GM18870 (cell line): ENCODE results near the gene IL1A.

Source experiments
- ATAC-seq: cut with Tn5 transposase; IDR thresholded peaks from one replicate; pipeline ENCODE4 v1.9.1; 2021; ENCODE audit warnings: moderate library complexity; ENCODE audit not compliant: unreplicated experiment

IL1A gene

DNA sequence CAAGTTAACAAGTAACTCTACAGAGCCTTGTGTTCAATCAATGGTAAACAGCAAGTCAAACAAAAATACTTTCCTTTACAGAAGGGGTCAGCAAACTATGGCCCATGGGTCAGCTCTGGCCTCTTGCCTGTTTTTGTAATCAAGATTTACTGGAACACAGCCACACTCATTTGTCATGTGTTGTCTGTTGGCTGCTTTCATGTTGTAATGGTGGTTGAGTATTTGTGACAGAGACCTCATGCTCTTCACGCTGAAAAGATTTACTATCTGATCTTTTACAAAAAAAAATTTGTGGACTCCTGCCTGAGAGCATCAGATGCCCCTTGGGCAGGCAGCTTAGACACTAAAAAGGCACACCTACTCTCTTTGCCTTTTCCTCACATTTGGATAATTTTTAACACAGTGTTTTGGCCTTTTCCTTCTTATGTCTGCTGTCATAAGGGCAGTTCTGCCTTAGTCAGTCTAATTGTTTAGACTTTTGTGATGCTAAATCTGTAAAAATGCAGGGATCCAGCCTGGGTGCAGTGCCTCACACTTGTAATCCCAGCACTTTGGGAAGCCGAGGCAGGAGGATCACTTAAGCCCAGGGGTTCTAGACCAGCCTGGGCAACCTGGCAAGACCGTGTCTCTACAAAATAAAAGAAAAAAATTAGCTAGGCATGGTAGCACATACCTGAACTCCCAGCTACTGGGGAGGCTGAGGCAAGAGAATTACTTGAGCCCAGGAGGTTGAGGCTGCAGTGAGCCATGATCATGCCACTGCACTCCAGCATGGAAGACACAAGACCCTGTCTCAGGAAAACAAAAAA, 34.0 kb upstream of the IL1A start:
- ATAC-seq = no peak

DNA sequence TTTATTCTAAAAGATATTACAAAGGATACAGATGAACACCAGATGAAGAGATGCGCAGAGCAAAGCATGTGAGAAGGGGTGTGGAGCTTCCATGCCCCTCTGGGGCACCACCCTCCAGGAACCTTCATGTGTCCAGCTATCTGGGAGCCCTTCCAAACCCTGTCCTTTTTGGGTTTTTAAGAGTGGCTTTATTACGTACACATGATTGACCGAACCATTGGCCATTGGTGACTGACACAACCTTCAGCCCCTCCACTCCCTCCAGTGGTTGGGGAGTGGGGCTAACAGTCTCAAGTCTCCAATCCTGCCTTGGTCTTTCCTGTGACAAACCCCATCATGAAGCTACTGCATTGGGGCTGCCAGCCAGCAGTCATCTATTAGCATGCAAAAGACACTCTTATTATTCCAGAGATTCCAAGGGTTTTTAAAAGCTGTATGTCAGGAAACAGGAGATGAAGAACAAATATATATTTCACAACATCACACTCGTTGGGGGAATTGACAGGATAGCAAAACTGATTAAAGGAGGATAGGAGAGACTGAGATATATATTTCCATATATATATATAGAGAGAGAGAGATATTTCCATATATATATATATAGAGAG, 32.9 kb upstream of the IL1A start:
- no peak for ATAC-seq

DNA sequence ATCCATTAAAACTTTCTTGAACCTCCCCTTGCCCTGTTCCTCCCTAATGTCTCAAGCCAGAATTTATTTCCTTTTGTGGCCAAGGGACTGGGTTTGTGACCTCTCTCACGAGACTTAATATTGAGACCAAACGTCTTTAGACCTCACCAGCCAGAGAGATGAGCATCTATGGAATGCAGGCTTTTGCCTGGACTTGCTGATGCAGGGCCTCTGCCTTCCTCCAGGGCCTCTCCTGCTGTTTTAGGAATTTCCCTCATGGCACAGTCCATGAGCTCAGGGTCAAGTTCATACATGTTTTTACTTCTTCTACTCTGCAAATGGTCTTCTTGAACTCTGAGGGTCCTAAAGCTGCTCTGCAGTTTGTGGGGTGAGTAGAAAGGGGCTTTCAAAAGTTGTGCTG, 30.0 kb upstream of the IL1A start:
- no peak for ATAC-seq

DNA sequence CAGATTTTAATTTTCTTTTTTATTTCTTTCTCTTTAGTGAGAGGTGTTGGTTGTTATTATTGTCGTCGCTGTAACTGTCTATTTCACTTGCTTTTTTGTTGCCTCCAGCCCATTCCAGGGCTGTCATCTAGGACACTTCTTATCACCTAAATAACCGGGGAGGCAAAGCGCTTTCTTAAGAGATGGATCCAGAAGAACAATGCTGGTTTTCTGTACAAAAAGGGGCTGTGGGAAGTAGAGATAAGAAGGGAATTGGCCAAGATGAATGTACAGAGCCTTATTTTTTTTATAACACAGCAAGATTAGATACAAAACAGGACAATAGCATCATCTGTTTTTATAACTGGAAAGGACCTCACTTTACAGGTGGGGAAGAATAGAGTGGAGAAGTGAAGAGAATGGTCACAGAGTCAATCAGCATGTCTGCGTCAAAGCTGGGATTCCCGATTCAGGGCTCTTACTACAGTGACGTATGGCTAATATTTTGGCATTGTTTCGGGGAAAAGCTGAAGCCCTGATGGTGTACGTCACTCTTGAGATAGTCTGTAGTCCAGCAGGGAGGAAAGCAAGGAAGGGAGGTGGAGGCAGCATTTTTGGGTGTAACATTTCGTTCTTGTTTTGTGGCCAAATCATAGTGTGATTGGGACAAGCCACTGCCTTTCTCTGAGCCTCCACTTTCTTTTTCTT, 29.1 kb upstream of the IL1A start:
- no peak for ATAC-seq

DNA sequence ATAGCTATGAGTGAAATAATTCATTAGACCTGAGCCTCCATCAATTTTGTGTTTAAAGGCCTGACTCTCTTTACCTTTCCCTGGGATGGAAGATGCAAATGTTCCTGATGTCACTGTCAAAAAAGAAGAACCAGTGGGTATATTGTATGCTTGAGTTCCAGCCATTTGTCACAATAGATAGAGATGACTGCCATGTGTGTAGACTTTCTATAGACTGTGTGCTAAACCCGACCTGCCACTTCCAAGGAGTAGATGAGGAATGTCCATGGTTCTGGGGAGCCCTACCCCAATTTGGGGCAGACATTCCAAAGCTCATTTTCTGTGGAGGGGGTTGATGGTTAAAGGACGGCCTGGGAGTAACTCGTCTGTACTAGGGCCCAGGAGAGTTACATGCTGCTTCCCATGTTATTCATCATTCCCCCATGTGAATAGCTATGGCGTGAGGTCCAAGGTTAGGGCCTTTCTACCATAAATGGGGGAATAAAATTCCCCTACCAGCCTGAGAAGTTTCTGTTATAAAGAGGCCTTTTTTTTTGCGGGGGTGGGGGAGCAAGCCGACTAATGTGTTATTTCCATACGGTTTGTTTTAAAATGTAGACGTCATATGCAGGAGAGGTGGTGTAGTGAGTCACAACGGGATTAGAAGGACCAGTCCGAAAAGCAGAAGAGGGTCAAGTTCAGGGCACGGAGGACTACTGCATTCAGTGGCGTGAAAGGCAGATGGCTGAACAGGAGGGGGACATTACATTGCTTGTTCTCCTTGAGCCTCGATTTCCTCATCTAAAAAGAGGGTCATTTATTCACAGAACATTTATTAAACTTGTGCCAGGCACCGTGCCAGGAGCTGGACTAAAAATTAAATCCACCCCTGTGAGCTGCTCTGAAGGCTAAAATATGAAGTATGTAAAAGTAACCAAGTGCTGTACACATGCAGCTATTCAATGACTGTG, 28.3 kb upstream of the IL1A start:
- ATAC-seq = no peak

DNA sequence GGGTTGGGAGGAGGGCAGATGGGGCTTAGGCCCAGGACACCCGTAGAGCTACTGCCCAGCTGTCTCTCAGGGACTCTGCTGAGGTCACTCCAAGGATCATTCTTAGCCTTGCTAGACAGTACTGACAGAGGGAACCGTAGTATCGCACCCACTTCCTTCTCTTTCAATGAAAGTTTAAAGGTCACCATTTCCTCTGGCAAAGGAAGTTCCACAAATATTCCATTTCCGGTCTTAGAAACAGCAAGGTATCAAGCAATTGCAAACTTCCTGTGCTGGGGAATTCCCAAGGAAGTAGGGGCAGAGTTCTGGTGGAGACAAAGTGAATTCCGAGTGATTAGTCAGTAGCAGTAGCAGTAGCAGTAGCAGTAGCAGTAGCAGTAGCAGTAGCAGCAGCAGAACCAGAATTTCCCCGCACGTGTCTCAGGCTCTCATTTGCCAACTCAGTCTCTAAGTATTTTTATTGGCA, 27.6 kb upstream of the IL1A start:
- no peak for ATAC-seq

DNA sequence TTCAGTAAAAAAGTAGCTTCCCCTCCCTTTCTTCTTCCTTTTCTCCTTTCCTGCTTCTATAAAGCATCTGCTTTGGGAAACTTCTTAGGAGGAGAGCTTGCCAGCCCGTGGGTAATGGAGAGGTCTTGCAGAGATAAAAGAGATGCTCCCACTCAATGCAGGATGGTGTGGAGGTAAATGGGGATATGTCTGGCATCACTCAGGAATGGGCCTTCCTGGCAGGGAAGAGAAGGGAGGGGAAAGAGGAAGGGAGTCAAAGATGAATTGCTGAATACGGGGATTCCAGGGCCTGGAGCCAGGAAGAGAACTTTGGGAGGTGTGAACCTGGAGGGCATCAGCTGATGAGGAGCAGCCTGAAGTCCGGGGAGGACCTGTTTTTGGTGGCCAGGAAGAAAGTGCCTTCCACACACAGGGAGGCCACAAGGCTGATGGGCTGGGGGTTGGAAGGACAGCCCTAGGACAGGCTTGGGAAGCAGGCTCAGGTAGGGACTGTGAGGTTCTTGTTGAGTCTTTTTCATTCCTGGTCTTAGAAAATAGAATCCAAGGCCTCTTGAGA, 27.1 kb upstream of the IL1A start:
- ATAC-seq = no peak

DNA sequence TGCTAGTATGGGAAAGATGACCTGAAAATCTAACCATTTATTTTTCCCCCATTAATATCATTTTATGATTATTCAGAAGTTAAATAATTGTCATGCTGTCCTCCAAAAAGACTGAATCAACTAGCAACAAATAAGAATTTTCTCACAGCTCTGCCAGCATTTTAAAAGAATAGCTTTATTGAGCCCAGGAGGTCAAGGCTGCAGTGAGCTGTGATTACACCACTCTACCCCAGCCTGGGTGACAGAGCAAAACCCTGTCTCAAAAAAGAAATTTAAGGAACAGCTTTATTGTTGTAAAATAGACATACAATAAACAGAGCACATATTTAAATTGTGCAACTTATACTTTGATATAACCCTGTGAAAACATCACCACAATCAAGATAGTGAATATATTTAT, 24.8 kb upstream of the IL1A start:
- ATAC-seq = no peak

DNA sequence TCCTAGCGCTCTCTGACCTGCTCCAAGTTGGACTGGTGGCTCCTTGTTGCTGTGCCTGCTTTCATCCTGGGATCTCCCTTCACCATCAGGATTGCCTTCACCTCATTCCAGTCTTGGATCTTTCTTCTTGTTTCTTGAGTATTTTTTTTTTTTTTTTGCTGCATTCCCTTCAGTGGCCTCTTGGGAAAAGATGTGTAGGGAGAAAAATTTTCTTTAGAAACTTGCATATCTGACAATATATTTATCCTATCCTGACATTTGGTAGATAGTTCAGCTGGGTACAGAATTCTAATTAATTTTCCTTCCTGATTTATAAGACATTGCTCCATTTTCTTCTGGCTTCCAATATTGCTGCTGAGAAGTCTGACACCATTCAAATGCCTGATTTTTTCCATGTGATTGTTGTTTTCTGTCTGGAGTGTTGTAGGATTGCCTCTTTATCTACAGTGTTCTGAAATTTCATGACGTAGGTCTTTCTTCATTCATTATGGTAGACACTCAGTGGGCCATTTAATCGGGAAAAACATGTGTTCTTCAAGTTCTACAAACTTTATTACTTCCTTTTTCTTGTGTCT, 23.0 kb upstream of the IL1A start:
- no peak for ATAC-seq

DNA sequence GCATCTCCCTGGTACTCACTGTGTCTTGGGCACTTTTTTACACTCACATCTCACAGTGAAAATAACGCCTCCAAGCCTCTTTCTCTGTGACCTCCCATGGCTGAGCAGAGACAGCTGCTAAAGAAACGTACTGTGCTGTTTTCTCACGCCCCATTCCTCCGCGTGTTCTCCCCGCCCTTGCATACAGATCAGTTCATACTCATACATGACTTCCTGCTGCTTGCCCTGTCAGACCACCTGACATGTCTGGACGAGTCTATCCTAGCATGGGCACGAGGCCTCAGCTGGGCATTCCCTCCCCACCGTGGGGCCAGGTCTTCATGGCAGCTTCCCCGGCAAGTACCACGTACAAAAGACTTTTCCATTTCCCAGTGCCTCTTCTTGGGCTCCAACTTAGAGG, 21.2 kb upstream of the IL1A start:
- ATAC-seq = no peak

DNA sequence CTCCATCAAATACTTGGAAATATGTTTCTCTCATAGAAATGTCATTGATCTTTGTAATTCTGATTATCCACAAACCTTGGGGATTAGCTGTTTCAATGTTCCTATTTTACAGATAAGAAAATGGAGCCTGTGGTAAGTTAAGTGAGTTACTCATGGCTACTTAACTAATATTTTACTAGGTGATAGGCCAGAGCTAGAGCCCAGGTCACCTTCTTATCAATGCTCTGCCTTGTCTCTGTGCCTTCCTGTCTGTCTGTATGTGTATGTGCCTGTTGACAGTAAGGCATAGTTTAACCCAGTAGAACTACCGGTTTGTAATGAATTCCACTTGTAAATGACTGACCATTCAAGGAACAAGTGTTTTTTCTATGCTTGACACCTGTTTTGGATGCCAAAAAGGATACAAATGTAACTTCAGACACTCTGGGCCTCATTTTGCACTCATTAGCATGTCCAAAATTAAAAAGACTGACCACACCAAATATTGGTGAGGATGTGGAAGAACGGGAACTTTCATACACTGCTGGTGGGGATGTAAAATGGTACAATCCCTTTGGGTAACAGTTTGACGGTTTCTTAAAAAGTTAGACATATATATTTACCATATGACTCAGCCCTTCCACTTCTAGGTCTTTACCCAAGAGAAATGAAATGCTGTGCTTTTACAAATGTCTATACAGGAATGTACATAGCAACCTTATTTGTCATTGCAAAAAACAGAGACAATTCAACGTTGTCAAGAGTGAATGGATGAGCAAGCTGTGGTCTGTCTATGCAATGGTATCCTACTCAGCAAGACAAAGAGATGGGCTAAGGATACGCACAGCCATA, 19.6 kb upstream of the IL1A start:
- ATAC-seq = no peak

DNA sequence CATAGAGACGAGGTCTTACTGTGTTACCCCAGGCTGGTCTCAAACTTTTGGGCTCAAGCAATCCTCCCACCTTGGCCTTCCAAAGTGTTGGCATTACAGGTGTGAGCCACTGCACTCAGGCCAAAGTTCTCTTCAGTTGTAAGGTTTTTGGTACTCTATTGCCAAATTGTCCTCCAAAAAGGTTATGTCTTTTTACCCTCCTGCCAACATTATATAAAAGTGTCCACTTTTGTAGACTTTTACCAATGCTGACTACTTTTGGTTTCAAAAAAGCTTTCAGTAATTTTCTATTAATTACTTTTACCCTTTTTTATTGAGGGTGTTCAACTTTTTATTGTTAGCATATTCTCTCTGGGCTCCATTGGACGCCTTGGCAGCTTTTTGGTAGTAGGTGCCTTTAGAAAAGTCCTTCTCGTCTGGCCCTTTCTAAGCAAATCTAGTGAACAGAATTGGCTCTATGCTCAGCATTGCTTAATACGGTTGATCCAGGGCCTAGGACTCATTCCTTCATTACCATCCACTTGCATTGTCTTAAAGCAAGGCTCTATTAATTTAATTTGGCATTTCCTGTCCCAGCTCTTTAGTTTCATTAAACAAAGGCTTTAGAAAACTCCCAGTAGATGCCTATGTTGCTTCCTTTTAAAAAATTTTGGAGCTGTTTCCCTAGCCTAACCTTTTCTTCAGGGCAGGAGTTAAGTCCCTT, 16.7 kb upstream of the IL1A start:
- ATAC-seq = no peak

DNA sequence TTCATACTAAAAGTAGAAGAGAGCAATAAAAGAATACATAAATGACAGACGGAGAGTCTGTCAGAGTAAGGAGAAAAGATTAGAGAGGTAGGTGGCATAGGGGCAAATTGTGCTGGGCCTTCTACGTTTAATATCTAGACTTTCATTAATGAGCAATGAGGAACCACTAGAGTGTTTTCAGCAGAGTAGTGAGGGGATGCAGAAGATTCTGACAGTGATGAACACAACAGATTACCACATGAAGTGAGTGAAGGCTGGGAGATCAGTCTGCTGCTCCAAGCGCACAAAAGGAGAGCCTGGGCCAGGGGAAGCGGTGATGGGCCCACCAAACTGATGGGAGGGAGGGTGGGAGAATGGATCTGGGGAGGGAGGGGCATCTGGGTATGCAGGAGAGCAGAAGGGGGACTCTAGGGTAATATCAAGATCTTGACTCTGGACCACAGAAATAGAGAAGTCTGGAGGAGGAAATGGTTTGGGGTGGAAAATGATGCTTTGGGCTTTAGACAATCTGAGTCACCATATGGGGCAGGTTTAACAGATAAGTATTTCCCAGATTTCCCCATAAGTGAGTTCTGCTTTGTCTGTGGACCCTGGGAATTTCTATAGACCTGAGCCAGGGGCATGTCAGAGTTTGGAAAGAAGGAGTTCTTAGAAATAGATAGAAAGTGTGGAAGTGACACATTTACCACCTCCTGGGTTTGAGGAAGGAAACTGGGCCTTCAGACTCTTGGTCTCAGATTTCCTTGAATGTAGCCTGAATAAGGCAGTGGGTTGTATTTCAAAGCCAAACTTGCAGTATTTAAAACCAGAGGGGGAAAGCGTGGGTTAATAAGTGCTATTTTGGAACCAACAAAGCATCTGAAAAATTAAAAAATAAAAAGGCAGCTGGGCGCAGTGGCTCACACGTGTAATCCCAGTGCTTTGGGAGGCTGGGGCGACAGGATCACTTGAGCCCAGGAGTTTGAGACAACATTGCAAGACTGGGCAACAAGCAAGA, 15.0 kb upstream of the IL1A start:
- ATAC-seq = no peak

DNA sequence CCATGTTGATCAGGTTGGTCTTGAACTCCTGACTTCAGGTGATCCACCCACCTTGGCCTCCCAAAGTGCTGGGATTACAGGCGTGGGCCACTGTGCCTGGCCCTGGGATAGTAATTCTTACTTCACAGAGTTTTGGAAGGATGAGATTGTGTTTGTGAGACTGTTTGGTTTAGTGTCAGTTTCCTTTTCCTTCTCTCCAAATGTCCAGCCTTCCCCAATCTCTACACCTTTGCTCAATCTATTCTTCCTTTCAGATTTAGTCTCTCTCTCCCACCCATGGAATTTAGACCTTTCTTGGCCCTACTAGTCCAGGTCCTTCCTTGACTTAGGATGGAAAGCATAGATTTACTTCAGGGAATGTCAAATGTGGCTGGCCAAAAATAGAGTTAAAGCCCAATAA, 12.2 kb upstream of the IL1A start:
- ATAC-seq = no peak

DNA sequence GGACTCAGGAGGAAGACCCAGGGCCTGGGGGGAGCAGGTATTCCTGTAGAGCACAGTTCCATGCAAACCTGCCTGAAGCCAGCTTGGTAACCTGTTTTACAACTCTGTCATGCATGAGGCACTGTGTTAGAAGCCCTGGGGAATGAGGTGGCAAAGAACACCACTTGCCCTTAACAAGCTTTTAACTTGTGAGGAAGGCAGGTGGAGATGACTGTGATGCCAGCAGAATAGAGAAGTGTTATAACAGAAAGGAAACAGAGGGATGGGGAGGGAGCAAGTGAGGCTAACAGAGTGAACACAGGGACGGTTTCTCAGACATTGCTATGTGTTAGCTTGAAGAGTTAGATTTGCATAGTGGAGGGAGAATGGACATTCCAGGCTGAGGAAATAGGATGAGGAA, 11.5 kb upstream of the IL1A start:
- no peak for ATAC-seq

DNA sequence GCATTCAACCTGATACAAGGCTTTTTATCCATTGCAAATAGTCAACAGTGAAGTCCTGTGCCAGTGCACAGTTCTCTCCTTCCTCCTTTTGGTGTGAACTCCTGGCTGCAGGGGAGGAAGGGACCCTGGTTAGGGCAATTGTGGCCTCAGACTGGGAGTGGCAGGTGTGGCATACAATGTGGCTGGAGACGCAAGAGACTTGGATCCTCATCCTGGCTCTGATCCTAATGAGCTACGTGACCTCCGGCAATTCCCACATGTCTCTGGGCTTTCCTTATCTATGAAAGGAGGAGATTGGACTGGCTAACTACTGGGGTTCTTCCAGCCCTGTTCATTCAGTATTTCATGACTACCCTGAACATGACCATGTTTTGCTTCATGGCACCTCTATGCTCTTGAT, 10.5 kb upstream of the IL1A start:
- no peak for ATAC-seq

DNA sequence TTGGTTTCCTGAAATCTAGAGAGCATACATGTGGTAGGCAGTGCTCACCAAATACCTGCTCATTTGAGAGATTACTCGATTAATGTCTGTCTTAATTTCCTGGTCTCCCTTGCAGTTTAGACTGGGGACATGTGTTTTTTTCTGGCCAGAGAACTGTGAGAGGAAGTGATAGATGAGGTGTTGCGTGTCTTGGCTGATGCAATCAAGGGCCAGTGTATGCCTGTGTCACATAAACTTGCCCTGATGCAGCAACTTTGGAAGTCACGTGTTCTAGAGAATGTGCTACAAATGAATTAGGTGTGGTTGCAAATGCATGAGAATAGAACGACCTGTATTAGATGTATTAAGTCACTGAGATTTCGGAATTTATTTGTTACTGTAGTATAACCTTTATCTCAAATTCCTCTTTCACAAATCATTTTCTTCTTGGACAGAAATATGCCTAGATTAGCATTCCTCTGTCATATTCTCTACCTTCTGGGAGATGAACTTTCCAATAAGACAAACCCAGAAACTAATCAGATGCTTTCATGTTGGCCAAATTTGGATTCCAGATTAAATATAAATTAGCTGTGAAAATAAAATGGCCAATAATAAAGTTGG, 9.9 kb upstream of the IL1A start:
- ATAC-seq = no peak
